GM23338 (cell line): ENCODE measurements around the gene NVL. TPM values are rescaled to one million over a fixed set of nuclear protein-coding genes. Genes with fewer than 3 reads are reported as not detected.
A peak's percentile ranks its signal among the peaks of the same experiment; 100 is the strongest.

Experiments
- ATAC-seq: fragments of 200-7000 bp; cut with Tn5 transposase; 3 replicates; pipeline ENCODE4 v1.9.1; 2020
- DNase-seq: peaks from one replicate; pipeline ENCODE4 v3.0.0-alpha.2; 2015; ENCODE audit warnings: low spot score
- H2AFZ ChIP-seq: fragments of 200-600 bp; sonication (generic); 2 replicates; pipeline ENCODE4 v1.8.0; 2016; ENCODE audit warnings: antibody characterized with exemption, mild to moderate bottlenecking, moderate library complexity
- H3F3A ChIP-seq: fragments of 200-600 bp; sonication (generic); replicated peaks from 2 replicates; pipeline ENCODE4 v1.8.0; 2017; ENCODE audit warnings: antibody characterized with exemption, mixed run types, low read depth
- H3K27ac ChIP-seq: fragments of 200-600 bp; sonication (generic); 2 replicates; pipeline ENCODE4 v1.6.1; 2016; ENCODE audit warnings: low read depth
- H3K27me3 ChIP-seq: fragments of 200-600 bp; sonication (generic); 2 replicates; pipeline ENCODE4 v1.8.0; 2016; ENCODE audit warnings: mild to moderate bottlenecking, mixed run types, moderate library complexity; ENCODE audit not compliant: insufficient read depth
- H3K36me3 ChIP-seq: fragments of 200-600 bp; sonication (generic); 2 replicates; pipeline ENCODE4 v1.8.0; 2016; ENCODE audit warnings: mild to moderate bottlenecking; ENCODE audit not compliant: insufficient read depth
- H3K4me1 ChIP-seq: fragments of 200-600 bp; sonication (generic); 2 replicates; pipeline ENCODE4 v1.8.0; 2016; ENCODE audit warnings: mild to moderate bottlenecking, moderate library complexity; ENCODE audit not compliant: insufficient read depth
- H3K4me2 ChIP-seq: fragments of 200-600 bp; sonication (generic); 2 replicates; pipeline ENCODE4 v1.7.1; 2017; ENCODE audit warnings: mixed run types
- H3K4me3 ChIP-seq: fragments of 200-600 bp; sonication (generic); 2 replicates; pipeline ENCODE4 v1.6.1; 2016; ENCODE audit warnings: mixed run types
- H3K79me2 ChIP-seq: fragments of 200-600 bp; sonication (generic); replicated peaks from 2 replicates; pipeline ENCODE4 v1.8.0; 2017; ENCODE audit warnings: mild to moderate bottlenecking; ENCODE audit not compliant: insufficient read depth
- H3K9me2 ChIP-seq: fragments of 200-600 bp; sonication (generic); 2 replicates; pipeline ENCODE4 v1.8.0; 2017; ENCODE audit not compliant: insufficient read depth
- H4K20me1 ChIP-seq: fragments of 200-600 bp; sonication (generic); replicated peaks from 2 replicates; pipeline ENCODE4 v1.8.0; 2017; ENCODE audit warnings: mild to moderate bottlenecking; ENCODE audit not compliant: insufficient read depth
- H3K27ac Mint-ChIP-seq: 2 replicates; pipeline ENCODE4 v1.8.0; 2020; ENCODE audit warnings: inconsistent platforms, mild to moderate bottlenecking, moderate library complexity, mixed read lengths
- H3K27me3 Mint-ChIP-seq: 3 replicates; pipeline ENCODE4 v1.8.0; 2022; ENCODE audit warnings: low read depth, mild to moderate bottlenecking, moderate library complexity, mixed read lengths, inconsistent platforms; ENCODE audit not compliant: insufficient read depth, poor library complexity
- H3K36me3 Mint-ChIP-seq: 3 replicates; pipeline ENCODE4 v1.8.0; 2021; ENCODE audit warnings: low read depth, mild to moderate bottlenecking, inconsistent platforms, moderate library complexity, mixed read lengths
- H3K4me1 Mint-ChIP-seq: 3 replicates; pipeline ENCODE4 v1.8.0; 2020; ENCODE audit warnings: mild to moderate bottlenecking, inconsistent platforms, mixed read lengths
- H3K4me3 Mint-ChIP-seq: 3 replicates; pipeline ENCODE4 v1.8.0; 2021; ENCODE audit warnings: moderate library complexity, mild to moderate bottlenecking, inconsistent platforms, mixed read lengths
- H3K9me3 Mint-ChIP-seq: 3 replicates; pipeline ENCODE4 v1.8.0; 2020; ENCODE audit warnings: moderate library complexity, mild to moderate bottlenecking, inconsistent platforms, mixed read lengths
- EZH2 ChIP-seq: fragments of 200-600 bp; sonication (generic); IDR thresholded peaks from one replicate; pipeline ENCODE4 v1.8.0; 2017; ENCODE audit warnings: antibody characterized with exemption, mild to moderate bottlenecking, low read depth; ENCODE audit not compliant: unreplicated experiment
- EZH2phosphoT487 ChIP-seq: fragments of 200-600 bp; sonication (generic); IDR thresholded peaks from one replicate; pipeline ENCODE4 v1.8.1; 2018; ENCODE audit warnings: antibody characterized with exemption; ENCODE audit not compliant: unreplicated experiment
- NANOG ChIP-seq: IDR thresholded peaks from 2 replicates; pipeline ENCODE4 v1.6.1; 2016; ENCODE audit warnings: antibody characterized with exemption, borderline replicate concordance
- POLR2AphosphoS5 ChIP-seq: IDR thresholded peaks from 2 replicates; pipeline ENCODE4 v1.6.1; 2016; ENCODE audit warnings: antibody characterized with exemption, low read depth
- ZNF114 ChIP-seq: fragments of 250-450 bp; sonication (Bioruptor Pico); IDR thresholded peaks from 2 replicates; pipeline ENCODE4 v1.5.0; 2020; ENCODE audit warnings: mild to moderate bottlenecking, moderate library complexity
- ZNF331 ChIP-seq: fragments of 250-450 bp; sonication (Bioruptor Pico); IDR thresholded peaks from 2 replicates; pipeline ENCODE4 v1.5.0; 2020; ENCODE audit warnings: low read depth, mild to moderate bottlenecking, moderate library complexity
- polyA plus RNA-seq: library from polyadenylated mRNA; unstranded; fragments of >200 nt; fragmentation: Nextera tagmentation; extraction: Ambion mirVana; gene quantifications from 2 replicates; pipeline ENCODE4 v1.2.1, GENCODE V29; 2016
- total RNA-seq: library from RNA; depleted of rRNA; stranded (reverse); fragments of >200 nt; shearing (Covaris generic); gene quantifications from 2 replicates; pipeline ENCODE4 v1.2.3, GENCODE V29; 2014
- TF ChIP-seq, protein P1 (sequence below): IDR thresholded peaks from 2 replicates; pipeline ENCODE4 v1.6.1; 2016; ENCODE audit warnings: antibody characterized with exemption
- TF ChIP-seq, protein P2 (sequence below): IDR thresholded peaks from one replicate; pipeline ENCODE4 v1.6.1; 2018; ENCODE audit warnings: antibody characterized with exemption; ENCODE audit not compliant: unreplicated experiment
- TF ChIP-seq, protein P3 (sequence below), 2 experiments: fragments of 200-600 bp in 1 of 2; sonication (generic) in 1 of 2; conservative IDR thresholded peaks; 2 replicates each; pipeline versions ENCODE4 v1.5.1 to v1.6.1; 2016 to 2017; ENCODE audit warnings: antibody characterized with exemption in 2 of 2, low read depth in 2 of 2, mild to moderate bottlenecking in 2 of 2, moderate library complexity in 1 of 2

NVL gene
- total and polyA plus RNA-seq, 2 experiments from 2014 or later: 44.4 to 71.7 TPM

DNA sequence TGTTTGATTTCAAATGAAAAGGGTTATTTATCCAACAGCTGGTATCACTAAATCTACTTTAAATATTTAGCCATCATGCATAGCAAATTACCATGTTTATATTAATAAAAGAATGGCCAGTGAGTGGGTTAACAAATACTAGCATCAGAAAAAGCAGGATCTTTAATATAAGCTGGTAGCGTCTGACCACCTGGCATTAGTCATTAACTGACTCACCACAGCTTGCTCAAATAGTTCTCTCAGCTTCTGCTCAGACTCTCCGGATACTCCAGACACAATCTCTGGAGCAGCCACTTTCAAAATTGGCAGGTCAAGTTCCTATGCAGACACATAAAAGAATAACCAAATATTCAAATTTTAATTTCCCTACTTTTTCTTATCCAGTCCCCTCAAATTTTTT lies 29.6 kb downstream of the NVL start (continued):
- TF ChIP-seq, protein P1, sequence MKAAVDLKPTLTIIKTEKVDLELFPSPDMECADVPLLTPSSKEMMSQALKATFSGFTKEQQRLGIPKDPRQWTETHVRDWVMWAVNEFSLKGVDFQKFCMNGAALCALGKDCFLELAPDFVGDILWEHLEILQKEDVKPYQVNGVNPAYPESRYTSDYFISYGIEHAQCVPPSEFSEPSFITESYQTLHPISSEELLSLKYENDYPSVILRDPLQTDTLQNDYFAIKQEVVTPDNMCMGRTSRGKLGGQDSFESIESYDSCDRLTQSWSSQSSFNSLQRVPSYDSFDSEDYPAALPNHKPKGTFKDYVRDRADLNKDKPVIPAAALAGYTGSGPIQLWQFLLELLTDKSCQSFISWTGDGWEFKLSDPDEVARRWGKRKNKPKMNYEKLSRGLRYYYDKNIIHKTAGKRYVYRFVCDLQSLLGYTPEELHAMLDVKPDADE: no peak
- TF ChIP-seq EZH2phosphoT487: no peak
- no peak for TF ChIP-seq EZH2
- TF ChIP-seq ZNF114 (CRISPR knock-in tag): no peak

DNA sequence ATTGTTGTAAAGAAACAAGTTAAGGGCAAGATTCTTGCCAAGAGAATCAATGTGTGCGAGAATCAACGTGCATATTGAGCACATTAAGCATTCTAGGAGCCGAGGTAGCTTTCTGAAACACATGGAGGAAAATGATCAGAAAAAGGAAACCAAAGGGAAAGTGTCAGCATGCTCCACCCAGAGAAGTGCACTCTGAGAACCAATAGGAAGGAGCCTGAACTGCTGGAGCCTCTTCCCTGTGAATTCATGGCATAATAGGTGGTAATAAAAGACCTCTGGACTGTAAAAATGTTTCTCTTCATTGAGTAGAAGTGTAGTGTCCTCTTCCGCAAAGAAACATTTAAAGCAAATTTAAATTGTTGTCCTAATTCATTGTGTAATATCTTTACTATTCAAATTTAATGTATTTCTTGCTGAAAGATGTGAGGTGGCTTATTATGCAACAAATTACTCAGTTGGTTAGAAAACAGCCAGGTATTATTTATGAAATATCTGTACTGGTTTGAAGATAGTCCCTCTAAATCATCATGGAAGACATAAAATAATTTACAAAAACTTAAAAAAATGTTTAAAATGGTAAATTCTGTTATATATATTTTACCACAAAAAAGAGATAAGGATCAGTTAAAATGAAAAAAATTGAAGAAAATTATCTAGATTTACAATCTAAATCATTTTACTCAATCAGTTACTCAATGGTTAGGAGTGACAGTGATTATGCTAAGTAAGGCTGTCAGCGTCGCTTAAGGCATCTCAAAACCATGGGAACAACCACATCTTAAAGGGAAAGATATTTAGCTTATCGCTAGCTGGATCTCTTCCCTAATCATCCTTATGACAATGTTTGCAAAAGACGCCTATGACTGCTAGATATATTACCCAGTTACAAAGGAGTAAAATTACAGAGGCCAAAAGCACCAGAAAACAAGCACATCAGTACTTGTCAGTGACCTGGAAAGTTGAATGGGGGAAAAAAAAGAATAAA lies 31.3 kb downstream of the NVL start:
- no peak for ATAC-seq
- Mint-ChIP-seq H3K9me3 (no peaks in the 10 kb centered on the region), H3K27ac (no peak overlapping the region), H3K4me3 (no peak overlapping the region), H3K4me1 (no peaks in the 10 kb centered on the region), H3K27me3 (peaks cover 7% of the 10 kb centered on the region), H3K36me3 (peaks cover 76% of the 10 kb centered on the region)
- TF ChIP-seq, protein P2, sequence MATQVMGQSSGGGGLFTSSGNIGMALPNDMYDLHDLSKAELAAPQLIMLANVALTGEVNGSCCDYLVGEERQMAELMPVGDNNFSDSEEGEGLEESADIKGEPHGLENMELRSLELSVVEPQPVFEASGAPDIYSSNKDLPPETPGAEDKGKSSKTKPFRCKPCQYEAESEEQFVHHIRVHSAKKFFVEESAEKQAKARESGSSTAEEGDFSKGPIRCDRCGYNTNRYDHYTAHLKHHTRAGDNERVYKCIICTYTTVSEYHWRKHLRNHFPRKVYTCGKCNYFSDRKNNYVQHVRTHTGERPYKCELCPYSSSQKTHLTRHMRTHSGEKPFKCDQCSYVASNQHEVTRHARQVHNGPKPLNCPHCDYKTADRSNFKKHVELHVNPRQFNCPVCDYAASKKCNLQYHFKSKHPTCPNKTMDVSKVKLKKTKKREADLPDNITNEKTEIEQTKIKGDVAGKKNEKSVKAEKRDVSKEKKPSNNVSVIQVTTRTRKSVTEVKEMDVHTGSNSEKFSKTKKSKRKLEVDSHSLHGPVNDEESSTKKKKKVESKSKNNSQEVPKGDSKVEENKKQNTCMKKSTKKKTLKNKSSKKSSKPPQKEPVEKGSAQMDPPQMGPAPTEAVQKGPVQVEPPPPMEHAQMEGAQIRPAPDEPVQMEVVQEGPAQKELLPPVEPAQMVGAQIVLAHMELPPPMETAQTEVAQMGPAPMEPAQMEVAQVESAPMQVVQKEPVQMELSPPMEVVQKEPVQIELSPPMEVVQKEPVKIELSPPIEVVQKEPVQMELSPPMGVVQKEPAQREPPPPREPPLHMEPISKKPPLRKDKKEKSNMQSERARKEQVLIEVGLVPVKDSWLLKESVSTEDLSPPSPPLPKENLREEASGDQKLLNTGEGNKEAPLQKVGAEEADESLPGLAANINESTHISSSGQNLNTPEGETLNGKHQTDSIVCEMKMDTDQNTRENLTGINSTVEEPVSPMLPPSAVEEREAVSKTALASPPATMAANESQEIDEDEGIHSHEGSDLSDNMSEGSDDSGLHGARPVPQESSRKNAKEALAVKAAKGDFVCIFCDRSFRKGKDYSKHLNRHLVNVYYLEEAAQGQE: no peak
- TF ChIP-seq EZH2phosphoT487 (no peak), ZNF331 (CRISPR knock-in tag) (no peak), EZH2 (no peak), POLR2AphosphoS5 (no peak), NANOG (no peak)
- TF ChIP-seq, protein P1: no peak
- TF ChIP-seq, protein P3, sequence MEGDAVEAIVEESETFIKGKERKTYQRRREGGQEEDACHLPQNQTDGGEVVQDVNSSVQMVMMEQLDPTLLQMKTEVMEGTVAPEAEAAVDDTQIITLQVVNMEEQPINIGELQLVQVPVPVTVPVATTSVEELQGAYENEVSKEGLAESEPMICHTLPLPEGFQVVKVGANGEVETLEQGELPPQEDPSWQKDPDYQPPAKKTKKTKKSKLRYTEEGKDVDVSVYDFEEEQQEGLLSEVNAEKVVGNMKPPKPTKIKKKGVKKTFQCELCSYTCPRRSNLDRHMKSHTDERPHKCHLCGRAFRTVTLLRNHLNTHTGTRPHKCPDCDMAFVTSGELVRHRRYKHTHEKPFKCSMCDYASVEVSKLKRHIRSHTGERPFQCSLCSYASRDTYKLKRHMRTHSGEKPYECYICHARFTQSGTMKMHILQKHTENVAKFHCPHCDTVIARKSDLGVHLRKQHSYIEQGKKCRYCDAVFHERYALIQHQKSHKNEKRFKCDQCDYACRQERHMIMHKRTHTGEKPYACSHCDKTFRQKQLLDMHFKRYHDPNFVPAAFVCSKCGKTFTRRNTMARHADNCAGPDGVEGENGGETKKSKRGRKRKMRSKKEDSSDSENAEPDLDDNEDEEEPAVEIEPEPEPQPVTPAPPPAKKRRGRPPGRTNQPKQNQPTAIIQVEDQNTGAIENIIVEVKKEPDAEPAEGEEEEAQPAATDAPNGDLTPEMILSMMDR (conservative IDR thresholded peaks at IDR 0.05; ENCODE audit: low read depth in 2 of 2): no peak
- no peaks in the 10 kb centered on the region for H4K20me1 ChIP-seq
- no peak overlapping the region for H3K4me3 ChIP-seq
- H3K9me2 ChIP-seq: no peaks in the 10 kb centered on the region
- H3F3A ChIP-seq: no peaks in the 10 kb centered on the region
- 0 out of 2 replicates have a peak overlapping the region, but pooled peaks have one; percentile 4 for H3K27ac ChIP-seq
- H2AFZ ChIP-seq: no peak overlapping the region
- H3K4me1 ChIP-seq: no peaks in the 10 kb centered on the region
- no peak overlapping the region for H3K4me2 ChIP-seq
- no peak for DNase-seq
- no peaks in the 10 kb centered on the region for H3K79me2 ChIP-seq
- H3K27me3 ChIP-seq: no peaks in the 10 kb centered on the region
- peaks cover 43% of the 10 kb centered on the region for H3K36me3 ChIP-seq
